Measurements from ENCODE around the gene HOXB7.

HOXB7 gene

GRCh38 chr17:48626245-48627117 lies 15.7 kb upstream of the HOXB7 start, which contains the start of gene HOXB9:
Gene HOXB9 (minus strand): TSS chr17:48626358. CDS start chr17:48626269, 89 bp downstream.
- H3K9ac ChIP-seq (ENCODE audit: low read depth, low read length), result no peak within 1 kb of the TSS
- no peaks in the 10 kb centered on the region for H3K36me3 ChIP-seq (ENCODE audit: insufficient read depth, low read length)
- peaks cover 100% of the 10 kb centered on the region for H3K27me3 ChIP-seq (ENCODE audit: insufficient read depth, low read length)
- peaks cover 8% of the 10 kb centered on the region; the same call in 1 of the 2 replicates for H3K4me1 ChIP-seq (ENCODE audit: insufficient read depth, low read length)
- no peak within 1 kb of the TSS for H3K27ac ChIP-seq (ENCODE audit: low read depth, low read length)
- no peaks in the 10 kb centered on the region for H3K9me3 ChIP-seq (ENCODE audit: insufficient read depth, low read depth, low read length)
- H3K4me3 ChIP-seq (ENCODE audit: low read length), result peak within 1 kb of the TSS; percentile 12; the same call in 1 of the 2 replicates
- WGBS, result 2% methylated on average over 41 of the region's 50 CpGs

DNA sequence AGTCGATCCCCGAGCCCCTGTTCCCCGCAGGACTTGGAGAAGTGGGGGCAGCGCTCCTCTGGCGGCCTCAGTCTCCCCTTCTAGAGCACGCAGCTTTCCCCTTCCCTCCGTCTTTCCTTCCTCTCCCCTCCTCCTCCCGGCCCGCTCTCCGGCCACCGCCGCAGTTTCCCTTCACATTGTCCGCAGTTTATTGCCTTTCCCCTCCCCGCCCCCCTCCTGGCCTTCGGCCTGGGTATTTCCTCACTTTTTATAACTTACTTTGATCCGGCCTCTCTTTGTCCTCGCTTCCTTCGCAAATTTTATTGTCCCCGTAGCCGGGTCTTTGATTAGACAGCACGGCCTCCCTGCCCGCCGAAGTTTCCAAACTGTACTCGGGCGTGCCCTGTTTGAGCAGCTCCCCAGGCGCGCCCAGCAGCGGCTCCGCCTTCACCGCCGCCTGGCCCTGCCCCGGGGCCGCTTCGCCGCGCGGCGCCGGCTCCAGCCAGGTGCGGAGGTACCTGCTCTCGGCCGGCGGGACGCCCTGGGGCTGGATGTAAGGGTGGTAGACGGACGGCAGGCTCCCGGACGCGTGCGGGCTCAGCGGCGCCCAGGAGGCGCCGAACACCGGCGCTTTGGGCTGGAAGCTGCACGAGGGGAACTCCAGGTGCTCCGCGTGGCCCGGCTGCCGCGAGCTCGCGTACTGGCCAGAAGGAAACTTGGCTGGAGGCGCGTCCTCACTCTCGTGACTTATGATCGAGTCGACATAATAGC lies 14.9 kb upstream of the HOXB7 start:
- peak overlapping the region; percentile 12; the same call in 1 of the 2 replicates for H3K4me3 ChIP-seq (ENCODE audit: low read length)
- H3K9ac ChIP-seq (ENCODE audit: low read depth, low read length), result no peak overlapping the region
- WGBS, result under 1% methylated on average over 69 of the region's 69 CpGs

GRCh38 chr17:48624544-48625494 lies 14.0 kb upstream of the HOXB7 start:
- H3K4me1 ChIP-seq (ENCODE audit: insufficient read depth, low read length), result peaks cover 8% of the 10 kb centered on the region; the same call in 1 of the 2 replicates
- H3K9me3 ChIP-seq (ENCODE audit: insufficient read depth, low read depth, low read length), result 0 out of 2 replicates have a peak, but pooled peaks cover 3% of the 10 kb centered on the region
- under 1% methylated on average over 63 of the region's 66 CpGs for WGBS
- peak overlapping the region; percentile 12; the same call in 1 of the 2 replicates for H3K4me3 ChIP-seq (ENCODE audit: low read length)
- H3K36me3 ChIP-seq (ENCODE audit: insufficient read depth, low read length), result no peaks in the 10 kb centered on the region
- H3K27me3 ChIP-seq (ENCODE audit: insufficient read depth, low read length), result peaks cover 100% of the 10 kb centered on the region
- H3K9ac ChIP-seq (ENCODE audit: low read depth, low read length), result no peak overlapping the region
- H3K27ac ChIP-seq (ENCODE audit: low read depth, low read length), result no peak overlapping the region

More for the DNA sequence above, 14.9 kb upstream of the HOXB7 start:
- H3K27ac ChIP-seq (ENCODE audit: low read depth, low read length), result no peak overlapping the region
- 0 out of 2 replicates have a peak, but pooled peaks cover 3% of the 10 kb centered on the region for H3K9me3 ChIP-seq (ENCODE audit: insufficient read depth, low read depth, low read length)
- H3K36me3 ChIP-seq (ENCODE audit: insufficient read depth, low read length), result no peaks in the 10 kb centered on the region
- H3K27me3 ChIP-seq (ENCODE audit: insufficient read depth, low read length), result peaks cover 100% of the 10 kb centered on the region
- peaks cover 8% of the 10 kb centered on the region; the same call in 1 of the 2 replicates for H3K4me1 ChIP-seq (ENCODE audit: insufficient read depth, low read length)

GRCh38 chr17:48624118-48624517 lies 13.3 kb upstream of the HOXB7 start:
- Histone ChIP-seq H3K36me3 (ENCODE audit: insufficient read depth, low read length) (no peaks in the 10 kb centered on the region), H3K9me3 (ENCODE audit: insufficient read depth, low read depth, low read length) (0 out of 2 replicates have a peak, but pooled peaks cover 3% of the 10 kb centered on the region), H3K27ac (ENCODE audit: low read depth, low read length) (no peak overlapping the region), H3K27me3 (ENCODE audit: insufficient read depth, low read length) (peaks cover 100% of the 10 kb centered on the region), H3K4me1 (ENCODE audit: insufficient read depth, low read length) (peaks cover 8% of the 10 kb centered on the region; the same call in 1 of the 2 replicates), H3K4me3 (ENCODE audit: low read length) (no peak overlapping the region), H3K9ac (ENCODE audit: low read depth, low read length) (no peak overlapping the region)
- 20% methylated on average over 5 of the region's 5 CpGs for WGBS

DNA sequence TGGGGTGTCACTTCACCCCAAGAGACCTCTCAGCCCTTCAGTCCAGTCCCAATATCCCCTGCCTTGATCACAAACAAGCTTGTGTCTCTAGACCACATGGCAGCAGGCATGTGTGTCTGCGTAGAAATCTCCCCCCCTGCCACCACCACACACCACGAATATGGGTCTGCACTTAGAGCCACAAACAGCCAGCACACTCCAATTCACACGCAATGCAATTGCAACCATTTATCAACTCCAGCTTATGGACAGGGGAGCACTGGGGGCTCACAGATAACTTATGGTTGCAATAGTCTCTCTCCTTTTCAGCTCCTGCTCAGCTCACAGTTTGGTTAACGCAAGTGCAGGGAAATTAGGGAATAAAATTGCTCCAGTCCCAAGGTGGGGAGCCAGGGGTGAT lies 12.8 kb upstream of the HOXB7 start:
- peaks cover 8% of the 10 kb centered on the region; the same call in 1 of the 2 replicates for H3K4me1 ChIP-seq (ENCODE audit: insufficient read depth, low read length)
- H3K27ac ChIP-seq (ENCODE audit: low read depth, low read length), result no peak overlapping the region
- 0 out of 2 replicates have a peak, but pooled peaks cover 3% of the 10 kb centered on the region for H3K9me3 ChIP-seq (ENCODE audit: insufficient read depth, low read depth, low read length)
- H3K27me3 ChIP-seq (ENCODE audit: insufficient read depth, low read length), result peaks cover 100% of the 10 kb centered on the region
- H3K9ac ChIP-seq (ENCODE audit: low read depth, low read length), result no peak overlapping the region
- WGBS, result 7% methylated on average over 3 of the region's 4 CpGs
- H3K36me3 ChIP-seq (ENCODE audit: insufficient read depth, low read length), result no peaks in the 10 kb centered on the region
- H3K4me3 ChIP-seq (ENCODE audit: low read length), result no peak overlapping the region

- H3K4me1 ChIP-seq (ENCODE audit: insufficient read depth, low read length), result peaks cover 8% of the 10 kb centered on the region; the same call in 1 of the 2 replicates
- WGBS, result 15% methylated on average over 11 of the region's 11 CpGs
- no peak overlapping the region for H3K4me3 ChIP-seq (ENCODE audit: low read length)
- H3K27me3 ChIP-seq (ENCODE audit: insufficient read depth, low read length), result peaks cover 100% of the 10 kb centered on the region
- H3K27ac ChIP-seq (ENCODE audit: low read depth, low read length), result no peak overlapping the region
- no peaks in the 10 kb centered on the region for H3K36me3 ChIP-seq (ENCODE audit: insufficient read depth, low read length)
- no peak overlapping the region for H3K9ac ChIP-seq (ENCODE audit: low read depth, low read length)
- 0 out of 2 replicates have a peak, but pooled peaks cover 3% of the 10 kb centered on the region for H3K9me3 ChIP-seq (ENCODE audit: insufficient read depth, low read depth, low read length)
These were observed 12.0 kb upstream of the HOXB7 start for GRCh38 chr17:48622857-48623256.

- H3K27me3 ChIP-seq (ENCODE audit: insufficient read depth, low read length), result peaks cover 100% of the 10 kb centered on the region
- 6% methylated on average over 40 of the region's 41 CpGs for WGBS
- H3K9me3 ChIP-seq (ENCODE audit: insufficient read depth, low read depth, low read length), result 0 out of 2 replicates have a peak, but pooled peaks cover 3% of the 10 kb centered on the region
- H3K4me3 ChIP-seq (ENCODE audit: low read length), result no peak overlapping the region
- H3K9ac ChIP-seq (ENCODE audit: low read depth, low read length), result no peak overlapping the region
- H3K27ac ChIP-seq (ENCODE audit: low read depth, low read length), result no peak overlapping the region
- peaks cover 4% of the 10 kb centered on the region; the same call in 1 of the 2 replicates for H3K4me1 ChIP-seq (ENCODE audit: insufficient read depth, low read length)
- no peaks in the 10 kb centered on the region for H3K36me3 ChIP-seq (ENCODE audit: insufficient read depth, low read length)
These were observed 10.9 kb upstream of the HOXB7 start for GRCh38 chr17:48621410-48622392.

- Histone ChIP-seq H3K27ac (ENCODE audit: low read depth, low read length) (no peak overlapping the region), H3K4me1 (ENCODE audit: insufficient read depth, low read length) (0 out of 2 replicates have a peak, but pooled peaks cover 3% of the 10 kb centered on the region), H3K9me3 (ENCODE audit: insufficient read depth, low read depth, low read length) (0 out of 2 replicates have a peak, but pooled peaks cover 3% of the 10 kb centered on the region), H3K9ac (ENCODE audit: low read depth, low read length) (no peak overlapping the region), H3K36me3 (ENCODE audit: insufficient read depth, low read length) (no peaks in the 10 kb centered on the region), H3K27me3 (ENCODE audit: insufficient read depth, low read length) (peaks cover 100% of the 10 kb centered on the region), H3K4me3 (ENCODE audit: low read length) (no peak overlapping the region)
- WGBS, result 4% methylated on average over 5 of the region's 6 CpGs
These were observed 9.8 kb upstream of the HOXB7 start for GRCh38 chr17:48620461-48621139.

GRCh38 chr17:48619826-48620449 lies 9.1 kb upstream of the HOXB7 start:
- H3K9ac ChIP-seq (ENCODE audit: low read depth, low read length), result no peak overlapping the region
- no peaks in the 10 kb centered on the region for H3K36me3 ChIP-seq (ENCODE audit: insufficient read depth, low read length)
- peaks cover 100% of the 10 kb centered on the region for H3K27me3 ChIP-seq (ENCODE audit: insufficient read depth, low read length)
- no peak overlapping the region for H3K27ac ChIP-seq (ENCODE audit: low read depth, low read length)
- H3K4me3 ChIP-seq (ENCODE audit: low read length), result no peak overlapping the region
- 0 out of 2 replicates have a peak, but pooled peaks cover 3% of the 10 kb centered on the region for H3K9me3 ChIP-seq (ENCODE audit: insufficient read depth, low read depth, low read length)
- 2% methylated on average over 32 of the region's 32 CpGs for WGBS
- no peaks in the 10 kb centered on the region for H3K4me1 ChIP-seq (ENCODE audit: insufficient read depth, low read length)

All from HUES64 (cell line).